Gastrocnemius medialis (tissue), 4 donors: ENCODE data around the gene ARPC5L. TPM values are rescaled to one million over a fixed set of nuclear protein-coding genes. Genes with fewer than 3 reads are reported as not detected.

Source experiments
- ATAC-seq, 2 donors: fragments of 150-250 bp; one replicate each; pipeline ENCODE4 v1.9.1; 2016
- DNase-seq, 2 donors: peaks; one replicate each; pipeline ENCODE4 v3.0.0-alpha.2; 2019
- H3K27ac ChIP-seq, 4 donors: fragments of 200-600 bp; sonication (generic); 1 replicate in 1 of 4; 2 replicates in 3 of 4; pipeline ENCODE4 v1.5.1; 2016 to 2018; ENCODE audit warnings: mild to moderate bottlenecking in 2 of 4, moderate library complexity in 1 of 4
- H3K27me3 ChIP-seq, 3 donors: fragments of 200-600 bp; sonication (generic) in 2 of 3; 1 replicate in 1 of 3; 2 replicates in 2 of 3; pipeline versions ENCODE4 v1.5.1 to v1.6.0; 2016 to 2019; ENCODE audit warnings: mild to moderate bottlenecking in 1 of 3, moderate library complexity in 1 of 3
- H3K36me3 ChIP-seq, 2 donors: fragments of 200-600 bp; sonication (generic) in 1 of 2; one replicate each; pipeline ENCODE4 v1.5.1; 2017 to 2018
- H3K4me1 ChIP-seq, 2 donors: fragments of 200-600 bp; sonication (generic) in 1 of 2; one replicate each; pipeline ENCODE4 v1.5.1; 2016 to 2017; ENCODE audit warnings: mild to moderate bottlenecking in 2 of 2
- H3K4me3 ChIP-seq, 4 donors: fragments of 200-600 bp; sonication (generic) in 3 of 4; 1 replicate in 1 of 4; 2 replicates in 3 of 4; pipeline ENCODE4 v1.5.1; 2016 to 2019; ENCODE audit warnings: mild to moderate bottlenecking in 2 of 4
- H3K9me3 ChIP-seq, 3 donors: fragments of 200-600 bp; sonication (generic) in 2 of 3; 1 replicate in 1 of 3; 2 replicates in 2 of 3; pipeline ENCODE4 v1.5.1; 2016 to 2019
- CTCF ChIP-seq, 5 experiments: fragments of 450-650 bp in 3 of 5; fragments of 200-600 bp in 2 of 5; sonication (generic) in 2 of 5; IDR thresholded peaks in 4 of 5; conservative IDR thresholded peaks in 1 of 5; 1 replicate in 4 of 5; 2 replicates in 1 of 5; pipeline ENCODE4 v1.5.1; 2016 to 2019; ENCODE audit warnings: antibody characterized with exemption in 5 of 5, mild to moderate bottlenecking in 3 of 5, moderate library complexity in 3 of 5
- POLR2A ChIP-seq, 2 donors: fragments of 450-650 bp; IDR thresholded peaks; one replicate each; pipeline ENCODE4 v1.6.1; 2017; ENCODE audit warnings: antibody characterized with exemption in 2 of 2, mild to moderate bottlenecking in 2 of 2, moderate library complexity in 2 of 2
- in situ Hi-C, 4 donors: fragments of 200-750 bp; cut with MboI; loops; one replicate each; pipeline versions ENCODE4 v1.15.0 to v1.8.0; 2017; ENCODE audit warnings: low sequenced_read_pairs in 4 of 4
- intact Hi-C: fragments of 100-400 bp; cut with DNase I; formaldehyde crosslinking; loops from one replicate; pipeline ENCODE4 v1.15.1; 2023; ENCODE audit warnings: low total_unique reads
- total RNA-seq, 4 donors: library from RNA; depleted of rRNA; stranded (reverse); fragments of >200 nt; gene quantifications; one replicate each; pipeline versions ENCODE4 v1.1.0 to v1.2.3, GENCODE V29; 2016

Gene ARPC5L
- total RNA-seq, 4 donors from 2014 or later, result 28.9 to 47.1 (median 29.2) TPM

DNA sequence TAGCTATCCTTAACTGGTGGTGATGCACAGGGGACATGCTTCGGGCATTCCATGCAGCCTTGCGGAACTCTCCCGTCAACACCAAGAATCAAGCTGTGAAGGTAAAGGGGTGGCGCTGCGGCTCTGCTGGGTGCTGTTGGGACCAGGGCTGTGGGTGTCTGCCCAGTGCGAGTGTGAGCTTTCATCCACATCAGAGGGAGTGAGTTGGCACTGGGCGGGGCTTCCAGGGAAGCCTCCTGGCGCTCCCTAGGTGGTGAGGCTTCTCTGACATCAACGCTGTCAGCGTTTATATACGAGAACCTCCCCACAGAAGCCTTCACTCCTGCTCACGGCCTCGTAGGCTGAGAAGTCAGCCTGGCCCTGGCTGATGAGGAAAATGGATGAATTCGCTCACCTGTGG is 11.7 kb downstream of the ARPC5L start:
- Histone ChIP-seq H3K27me3 (no peaks in the 10 kb centered on the region), H3K4me1 (peaks cover 42 to 48% of the 10 kb centered on the region in 2 donors), H3K4me3 (no peak overlapping the region), H3K27ac (peak overlapping the region in 1 of 4 donors; percentile 96), H3K36me3 (peaks cover 0 to 43% of the 10 kb centered on the region in 2 donors), H3K9me3 (no peaks in the 10 kb centered on the region)
- intact Hi-C loops, result no loop called here
- in situ Hi-C loops, result loop anchor here in 1 of 4 donors (5.0 kb wide), 1 partner anchor 64 kb away; no protein-coding TSS in a partner anchor
- ATAC-seq, result no peak
- no peak for TF ChIP-seq CTCF (IDR thresholded peaks at IDR 0.05 in 4 of 5, conservative IDR thresholded peaks at IDR 0.05 in 1 of 5)
- no peak for TF ChIP-seq POLR2A (IDR thresholded peaks at IDR 0.05)
- DNase-seq, result no peak

DNA sequence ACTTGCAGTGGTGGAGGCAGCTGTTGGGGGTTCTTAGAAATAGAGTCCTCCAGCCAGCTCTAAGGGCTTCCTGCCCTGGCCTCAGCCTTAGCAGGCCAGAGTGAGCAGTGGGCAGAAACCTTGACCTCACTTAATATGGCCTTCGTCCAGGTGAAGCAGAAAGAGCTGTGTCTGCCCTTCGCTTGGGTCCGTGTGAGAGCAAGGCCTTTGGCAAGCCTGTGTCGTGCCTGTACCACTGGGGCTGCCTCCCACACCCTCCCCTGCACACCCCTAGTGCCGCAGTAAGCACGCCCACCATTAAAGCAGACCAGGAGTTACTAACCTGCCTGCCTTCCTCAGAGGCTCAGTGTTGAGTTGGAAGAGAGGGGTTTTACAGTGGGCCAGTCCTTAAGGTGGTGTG is 13.6 kb downstream of the ARPC5L start:
- no peak for ATAC-seq
- in situ Hi-C loops (no loop called here), intact Hi-C loops (no loop called here)
- no peaks in the 10 kb centered on the region for H3K27me3 ChIP-seq
- peaks cover 35 to 36% of the 10 kb centered on the region in 2 donors for H3K4me1 ChIP-seq
- DNase-seq, result no peak
- TF ChIP-seq CTCF (IDR thresholded peaks at IDR 0.05 in 4 of 5, conservative IDR thresholded peaks at IDR 0.05 in 1 of 5), result no peak
- TF ChIP-seq POLR2A (IDR thresholded peaks at IDR 0.05), result no peak
- H3K36me3 ChIP-seq, result peaks cover 0 to 62% of the 10 kb centered on the region in 2 donors
- H3K9me3 ChIP-seq, result no peaks in the 10 kb centered on the region
- no peak overlapping the region for H3K4me3 ChIP-seq
- H3K27ac ChIP-seq, result no peak overlapping the region

DNA sequence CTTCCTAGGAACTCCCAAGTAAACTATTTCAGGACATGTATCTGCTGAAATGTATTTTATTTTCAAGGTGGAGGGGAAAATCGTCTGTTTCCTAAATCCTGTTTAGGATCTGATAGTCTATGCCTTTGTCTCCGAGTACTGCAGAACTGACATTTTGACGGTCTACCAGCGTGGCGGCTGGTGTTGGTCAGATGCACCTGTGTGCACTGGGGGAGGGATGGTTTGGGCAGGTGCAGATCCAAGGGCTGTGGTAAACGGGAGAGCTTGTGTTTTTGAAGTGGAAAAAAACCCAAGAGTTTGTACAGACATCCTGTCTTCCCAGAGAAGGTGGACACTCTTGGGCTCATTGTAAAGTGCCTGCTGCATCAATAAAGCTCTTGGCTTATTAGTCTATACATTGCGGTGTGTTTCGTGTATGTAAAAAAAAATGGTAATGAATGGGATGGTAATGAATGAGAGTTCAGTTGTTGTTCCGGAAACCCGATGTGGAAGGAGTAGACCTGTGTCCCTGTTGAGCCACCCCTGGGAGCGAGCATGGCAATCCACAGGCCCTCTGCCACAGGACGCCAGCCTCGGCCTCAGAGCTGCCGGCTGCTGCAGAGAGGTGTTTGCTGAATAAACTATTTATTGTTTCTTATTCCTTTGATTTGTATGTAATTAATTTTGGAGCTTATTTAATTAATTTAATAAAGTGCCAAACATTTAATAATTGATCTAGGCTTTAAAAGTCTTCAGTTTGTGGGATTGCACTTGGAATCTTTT is 15.3 kb downstream of the ARPC5L start:
- no peak overlapping the region for H3K4me3 ChIP-seq
- no peak for TF ChIP-seq CTCF (IDR thresholded peaks at IDR 0.05 in 4 of 5, conservative IDR thresholded peaks at IDR 0.05 in 1 of 5)
- no peak for TF ChIP-seq POLR2A (IDR thresholded peaks at IDR 0.05)
- H3K36me3 ChIP-seq, result peaks cover 0 to 79% of the 10 kb centered on the region in 2 donors
- in situ Hi-C loops (no loop called here), intact Hi-C loops (no loop called here)
- no peak for ATAC-seq
- H3K4me1 ChIP-seq, result peaks cover 18 to 21% of the 10 kb centered on the region in 2 donors
- H3K27me3 ChIP-seq, result no peaks in the 10 kb centered on the region
- no peak for DNase-seq
- H3K9me3 ChIP-seq, result no peaks in the 10 kb centered on the region
- no peak overlapping the region for H3K27ac ChIP-seq

DNA sequence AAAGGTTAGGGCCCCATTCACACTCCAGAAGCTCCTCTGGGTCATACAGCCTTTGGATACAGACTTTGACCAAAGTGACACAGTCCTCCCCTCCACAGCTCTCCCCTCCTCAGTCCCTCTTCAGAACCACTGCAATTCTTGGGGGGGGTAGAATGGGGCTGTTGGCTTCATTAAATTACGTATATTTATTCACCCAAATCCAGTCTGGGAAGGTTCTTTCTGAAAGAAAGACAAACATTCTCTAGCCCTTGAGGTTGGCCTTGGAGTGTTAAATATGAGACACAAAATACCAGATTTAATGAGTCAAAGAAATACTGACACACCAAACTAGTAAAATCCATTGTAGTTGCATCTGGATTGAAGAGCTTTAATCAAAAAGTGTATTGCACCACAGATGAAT is 16.1 kb downstream of the ARPC5L start:
- Histone ChIP-seq H3K27ac (no peak overlapping the region), H3K4me3 (no peak overlapping the region), H3K4me1 (peaks cover 10 to 13% of the 10 kb centered on the region in 2 donors), H3K27me3 (no peaks in the 10 kb centered on the region), H3K9me3 (no peaks in the 10 kb centered on the region), H3K36me3 (peaks cover 0 to 84% of the 10 kb centered on the region in 2 donors)
- TF ChIP-seq POLR2A (IDR thresholded peaks at IDR 0.05) (no peak), CTCF (IDR thresholded peaks at IDR 0.05 in 4 of 5, conservative IDR thresholded peaks at IDR 0.05 in 1 of 5) (no peak)
- ATAC-seq (no peak), DNase-seq (no peak)
- in situ Hi-C loops (no loop called here), intact Hi-C loops (no loop called here)
